Measurements from ENCODE around the gene CAPN9. TPM values are rescaled to one million over a fixed set of nuclear protein-coding genes. Genes with fewer than 3 reads are reported as not detected.

Gene CAPN9
- total RNA-seq, 1 donor from 2014 or later: 0.14 TPM

GRCh38 chr1:230807561-230808280 lies 60.5 kb downstream of the CAPN9 start:
- H3K4me1 ChIP-seq: peaks cover 28% of the 10 kb centered on the region
- H3K4me3 ChIP-seq: no peak overlapping the region
- no peak for DNase-seq
- H3K27ac ChIP-seq (replicated peaks): peak overlapping the region; percentile 75
- no peak for TF ChIP-seq CTCF (IDR thresholded peaks at IDR 0.05; ENCODE audit: borderline replicate concordance)
- H3K36me3 ChIP-seq: no peaks in the 10 kb centered on the region
- intact Hi-C loops (cut with micrococcal nuclease): no loop called here
- no peaks in the 10 kb centered on the region for H3K27me3 ChIP-seq (ENCODE audit: low read depth)
- H3K9me3 ChIP-seq (replicated peaks): peaks cover 8% of the 10 kb centered on the region

- intact Hi-C loops (cut with micrococcal nuclease): no loop called here
- H3K27me3 ChIP-seq (ENCODE audit: low read depth): no peaks in the 10 kb centered on the region
- no peak for TF ChIP-seq CTCF (IDR thresholded peaks at IDR 0.05; ENCODE audit: borderline replicate concordance)
- no peaks in the 10 kb centered on the region for H3K36me3 ChIP-seq
- no peak overlapping the region for H3K4me3 ChIP-seq
- H3K4me1 ChIP-seq: peaks cover 28% of the 10 kb centered on the region
- H3K9me3 ChIP-seq (replicated peaks): peaks cover 14% of the 10 kb centered on the region
- DNase-seq: no peak
- H3K27ac ChIP-seq (replicated peaks): peak overlapping the region; percentile 75
Observed at GRCh38 chr1:230808281-230808872, 61.2 kb downstream of the CAPN9 start.

- Histone ChIP-seq H3K36me3 (no peaks in the 10 kb centered on the region), H3K9me3 (replicated peaks) (peaks cover 15% of the 10 kb centered on the region), H3K27me3 (ENCODE audit: low read depth) (no peaks in the 10 kb centered on the region), H3K4me3 (no peak overlapping the region), H3K27ac (replicated peaks) (peak overlapping the region; percentile 17), H3K4me1 (peaks cover 29% of the 10 kb centered on the region)
- intact Hi-C loops (cut with micrococcal nuclease): no loop called here
- DNase-seq: no peak
- TF ChIP-seq CTCF (IDR thresholded peaks at IDR 0.05; ENCODE audit: borderline replicate concordance): no peak
Observed at GRCh38 chr1:230809256-230809990, 62.2 kb downstream of the CAPN9 start.

- no peaks in the 10 kb centered on the region for H3K27me3 ChIP-seq (ENCODE audit: low read depth)
- H3K27ac ChIP-seq (replicated peaks): no peak overlapping the region
- DNase-seq: no peak
- H3K9me3 ChIP-seq (replicated peaks): peaks cover 15% of the 10 kb centered on the region
- H3K36me3 ChIP-seq: no peaks in the 10 kb centered on the region
- peaks cover 43% of the 10 kb centered on the region for H3K4me1 ChIP-seq
- intact Hi-C loops (cut with micrococcal nuclease): loop anchor here (10.0 kb wide), 1 partner anchor 52 kb away; the partner anchor contains the start of gene C1orf198
- TF ChIP-seq CTCF (IDR thresholded peaks at IDR 0.05; ENCODE audit: borderline replicate concordance): no peak
- no peak overlapping the region for H3K4me3 ChIP-seq
Observed at GRCh38 chr1:230812568-230812967, 65.4 kb downstream of the CAPN9 start.

- Histone ChIP-seq H3K27ac (replicated peaks) (peak overlapping the region; percentile 66), H3K27me3 (ENCODE audit: low read depth) (no peaks in the 10 kb centered on the region), H3K9me3 (replicated peaks) (peaks cover 15% of the 10 kb centered on the region), H3K36me3 (no peaks in the 10 kb centered on the region), H3K4me1 (peaks cover 22% of the 10 kb centered on the region), H3K4me3 (no peak overlapping the region)
- DNase-seq: no peak
- no peak for TF ChIP-seq CTCF (IDR thresholded peaks at IDR 0.05; ENCODE audit: borderline replicate concordance)
- intact Hi-C loops (cut with micrococcal nuclease): loop anchor here (10.0 kb wide), 1 partner anchor 50 kb away; the partner anchor contains the start of gene C1orf198
Observed at GRCh38 chr1:230814949-230815692, 67.9 kb downstream of the CAPN9 start.
